Right ventricle myocardium inferior (tissue), 1 donor: ENCODE results near the gene CCR6. TPM values are rescaled to one million over a fixed set of nuclear protein-coding genes. Genes with fewer than 3 reads are reported as not detected.
"Not testable (repeated sequence)": the region's sequence is repeated elsewhere in the genome, so short reads cannot be mapped to it uniquely, and the experiment has no call there.

Experiments used
- ATAC-seq: fragments of 200-7000 bp; cut with Tn5 transposase; one replicate; pipeline ENCODE4 v1.9.1; 2020; ENCODE audit warnings: mild to moderate bottlenecking, moderate library complexity
- DNase-seq: peaks from one replicate; pipeline ENCODE4 v3.0.0; 2021; ENCODE audit errors: missing footprints
- intact Hi-C: fragments of 100-400 bp; cut with DNase I; formaldehyde crosslinking; loops from one replicate; pipeline ENCODE4 v1.11.0; 2022
- total RNA-seq: library from RNA; stranded (reverse); fragmentation: NEBNext Ultra II Directional; extraction: Animal tissue kit (Norgen Biotek cat#: 25700); gene quantifications from one replicate; pipeline ENCODE4 v1.2.1, GENCODE V29; 2021
- donor health status: DM: no; HTN: yes; CAD: no; lungs with severe emphysema.

The CCR6 gene
- total RNA-seq, 1 donor from 2014 or later, result not detected

GRCh38 chr6:167185101-167185500 is 62.2 kb downstream of the CCR6 start:
- ATAC-seq, intact Hi-C loops, DNase-seq: not testable (repeated sequence)

GRCh38 chr6:167187275-167187674 is 64.4 kb downstream of the CCR6 start:
- DNase-seq, ATAC-seq, intact Hi-C loops: not testable (repeated sequence)

Other genes starting within 250 kb of the CCR6 start
- 16.4 TPM for gene RNASET2, start 166.5 kb upstream of the CCR6 start, total RNA-seq
- 10.8 TPM for gene CEP43, start 123.7 kb upstream of the CCR6 start, total RNA-seq
- not detected for gene GPR31, start 34.9 kb downstream of the CCR6 start, total RNA-seq
- not detected for gene UNC93A, start 168.2 kb downstream of the CCR6 start, total RNA-seq
- gene TTLL2, start 202.0 kb downstream of the CCR6 start, total RNA-seq, result not detected